ENCODE measurements around the gene TMEM203. TPM values are rescaled to one million over a fixed set of nuclear protein-coding genes. Genes with fewer than 3 reads are reported as not detected.

TMEM203 gene
- polyA plus RNA-seq, 1 donor (not counting 4 experiments of a cell fraction or from before 2014, with no cell fraction given) = 29.2 TPM

- no peaks in the 10 kb centered on the region for H4K20me1 ChIP-seq (ENCODE audit: control insufficient read depth, extremely low read depth, insufficient read depth, low read length)
- H3K4me2 ChIP-seq (ENCODE audit: control insufficient read depth, extremely low read depth, insufficient read depth, low read depth, low read length) = no peak overlapping the region
- H2AFZ ChIP-seq (ENCODE audit: control insufficient read depth, low read length) = no peak overlapping the region
- DNase-seq (ENCODE audit: low read depth, low spot score) (no peak), FAIRE-seq (no peak)
- no peaks in the 10 kb centered on the region for H3K9me1 ChIP-seq (ENCODE audit: control insufficient read depth, extremely low read depth, insufficient read depth, low read length)
- dilution Hi-C loops (cut with MboI; ENCODE audit: extremely low pct_ligation_motif_present, low sequenced_read_pairs) = no loop called here
- TF ChIP-seq CTCF (optimal IDR thresholded peaks at IDR 0.05 in 1 of 3, IDR thresholded peaks at IDR 0.05 in 1 of 3, conservative IDR thresholded peaks at IDR 0.05 in 1 of 3; ENCODE audit: extremely low read depth in 1 of 3, insufficient read depth in 2 of 3, low read length in 3 of 3) = no peak
- no peak for TF ChIP-seq EZH2 (IDR thresholded peaks at IDR 0.05; ENCODE audit: low read length)
- H3K4me1 ChIP-seq (ENCODE audit: control insufficient read depth, extremely low read depth, insufficient read depth, low read length) = peaks cover 22% of the 10 kb centered on the region
- peaks cover 19 to 21% of the 10 kb centered on the region in 2 experiments for H3K36me3 ChIP-seq (ENCODE audit: control insufficient read depth in 2 of 2, extremely low read depth in 1 of 2, insufficient read depth in 2 of 2, low read length in 2 of 2)
- H3K79me2 ChIP-seq (ENCODE audit: control insufficient read depth, insufficient read depth, low read length) = peaks cover 37% of the 10 kb centered on the region
- H3K4me3 ChIP-seq (ENCODE audit: control insufficient read depth in 2 of 3, extremely low read depth in 1 of 3, insufficient read depth in 2 of 3, low read depth in 1 of 3, low read length in 3 of 3) = no peak overlapping the region
- H3K27me3 ChIP-seq (ENCODE audit: control insufficient read depth, extremely low read depth, insufficient read depth, low read length) = no peaks in the 10 kb centered on the region
- no peak overlapping the region for H3K9ac ChIP-seq (ENCODE audit: control insufficient read depth, extremely low read depth, insufficient read depth, low read length)
- no peak overlapping the region for H3K27ac ChIP-seq (ENCODE audit: control insufficient read depth, insufficient read depth, low read length)
- no peaks in the 10 kb centered on the region for H3K9me3 ChIP-seq (ENCODE audit: control insufficient read depth, low read depth, low read length)
Measured at GRCh38 chr9:137184881-137185660, 20.4 kb downstream of the TMEM203 start.

- H4K20me1 ChIP-seq (ENCODE audit: control insufficient read depth, extremely low read depth, insufficient read depth, low read length) = no peaks in the 10 kb centered on the region
- H3K79me2 ChIP-seq (ENCODE audit: control insufficient read depth, insufficient read depth, low read length) = peaks cover 30% of the 10 kb centered on the region
- FAIRE-seq = no peak
- no peak overlapping the region for H3K4me2 ChIP-seq (ENCODE audit: control insufficient read depth, extremely low read depth, insufficient read depth, low read depth, low read length)
- TF ChIP-seq EZH2 (IDR thresholded peaks at IDR 0.05; ENCODE audit: low read length) = no peak
- no peak for TF ChIP-seq CTCF (optimal IDR thresholded peaks at IDR 0.05 in 1 of 3, IDR thresholded peaks at IDR 0.05 in 1 of 3, conservative IDR thresholded peaks at IDR 0.05 in 1 of 3; ENCODE audit: extremely low read depth in 1 of 3, insufficient read depth in 2 of 3, low read length in 3 of 3)
- no peak overlapping the region for H2AFZ ChIP-seq (ENCODE audit: control insufficient read depth, low read length)
- peaks cover 13% of the 10 kb centered on the region for H3K4me1 ChIP-seq (ENCODE audit: control insufficient read depth, extremely low read depth, insufficient read depth, low read length)
- no peak for DNase-seq (ENCODE audit: low read depth, low spot score)
- no peak overlapping the region for H3K9ac ChIP-seq (ENCODE audit: control insufficient read depth, extremely low read depth, insufficient read depth, low read length)
- peaks cover 18 to 21% of the 10 kb centered on the region in 2 experiments for H3K36me3 ChIP-seq (ENCODE audit: control insufficient read depth in 2 of 2, extremely low read depth in 1 of 2, insufficient read depth in 2 of 2, low read length in 2 of 2)
- H3K9me1 ChIP-seq (ENCODE audit: control insufficient read depth, extremely low read depth, insufficient read depth, low read length) = no peaks in the 10 kb centered on the region
- H3K9me3 ChIP-seq (ENCODE audit: control insufficient read depth, low read depth, low read length) = no peaks in the 10 kb centered on the region
- H3K4me3 ChIP-seq (ENCODE audit: control insufficient read depth in 2 of 3, extremely low read depth in 1 of 3, insufficient read depth in 2 of 3, low read depth in 1 of 3, low read length in 3 of 3) = no peak overlapping the region
- dilution Hi-C loops (cut with MboI; ENCODE audit: extremely low pct_ligation_motif_present, low sequenced_read_pairs) = no loop called here
- H3K27ac ChIP-seq (ENCODE audit: control insufficient read depth, insufficient read depth, low read length) = no peak overlapping the region
- H3K27me3 ChIP-seq (ENCODE audit: control insufficient read depth, extremely low read depth, insufficient read depth, low read length) = no peaks in the 10 kb centered on the region
Measured at GRCh38 chr9:137183980-137184595, 21.4 kb downstream of the TMEM203 start.

Data from keratinocyte (primary cell).